GM21528 (cell line): ENCODE measurements around the gene SHANK2.
"Not testable (repeated sequence)": the region's sequence is repeated elsewhere in the genome, so short reads cannot be mapped to it uniquely, and the experiment has no call there.

ENCODE experiments used
- ATAC-seq: cut with Tn5 transposase; IDR thresholded peaks from one replicate; pipeline ENCODE4 v1.9.1; 2021; ENCODE audit warnings: mild to moderate bottlenecking, moderate library complexity; ENCODE audit not compliant: unreplicated experiment, low FRiP score

Gene SHANK2

DNA sequence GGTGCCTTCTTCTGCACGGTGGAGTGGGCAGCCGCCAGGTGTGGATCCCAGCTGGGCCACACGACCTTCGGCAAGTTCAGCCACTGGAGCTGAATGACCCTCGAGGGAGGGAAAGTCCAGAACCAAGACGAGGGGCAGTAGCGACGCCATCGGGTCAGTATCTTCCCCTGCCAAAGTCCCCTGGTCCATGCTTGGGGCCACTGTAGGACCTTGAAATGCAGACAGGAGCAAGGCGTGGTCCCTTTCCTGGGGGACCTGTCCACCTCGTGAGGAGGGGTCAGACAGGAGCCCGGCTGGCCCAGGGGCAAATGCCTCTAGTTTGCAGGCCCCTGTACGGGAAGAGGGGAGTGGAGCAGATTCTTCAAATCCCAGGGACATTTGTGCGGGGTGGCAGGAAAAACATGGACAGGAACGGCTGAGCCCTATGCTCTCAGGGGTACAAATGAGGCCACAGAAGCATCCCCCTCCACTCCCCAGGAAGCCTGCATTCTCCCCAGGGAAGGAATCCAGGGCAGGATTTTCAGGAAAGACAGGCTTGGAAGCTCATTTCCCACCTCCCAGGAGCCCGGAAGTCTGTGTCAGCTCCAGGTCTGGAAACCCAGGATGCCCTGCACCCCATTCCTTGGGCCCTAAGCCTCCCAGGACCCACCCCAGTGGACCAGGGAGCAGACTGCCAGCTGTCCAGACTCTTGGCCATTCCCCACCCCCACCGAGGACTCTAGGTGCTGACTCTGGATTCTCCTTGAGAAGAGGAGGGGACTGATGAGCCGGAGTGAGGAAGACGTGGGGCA, 6.6 kb downstream of the SHANK2 start:
- no peak for ATAC-seq

DNA sequence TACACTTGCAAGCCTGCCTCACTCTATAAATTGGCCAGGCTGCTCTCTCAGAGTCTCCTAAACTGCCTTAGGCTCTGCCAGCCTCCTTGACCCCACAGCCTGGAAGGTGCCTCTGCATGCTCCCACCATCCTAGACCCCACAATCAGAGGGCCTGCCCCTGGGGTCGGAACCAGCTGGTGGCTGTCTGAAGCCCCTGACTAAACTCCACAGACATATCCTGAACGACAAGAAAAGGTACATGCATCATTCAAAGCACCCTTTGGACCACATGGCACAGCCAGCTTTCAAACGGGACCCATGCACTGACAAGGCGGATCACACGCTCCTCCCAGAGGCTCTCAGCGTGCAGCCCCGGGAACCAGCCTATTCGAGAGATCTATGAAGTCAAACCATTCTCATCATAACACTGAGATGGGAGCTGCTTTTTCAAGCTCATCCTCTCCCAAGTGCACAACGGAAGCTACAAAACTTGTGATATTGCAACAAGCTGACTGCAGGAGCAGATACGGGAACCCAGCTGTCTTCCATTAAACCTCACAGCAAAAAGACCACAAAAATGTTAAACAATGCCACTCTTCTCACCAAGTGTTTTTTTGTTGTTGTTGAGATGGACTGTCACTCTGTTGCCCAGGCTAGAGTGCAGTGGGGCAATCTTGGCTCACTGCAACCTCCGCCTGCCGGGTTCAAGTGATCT, 8.1 kb downstream of the SHANK2 start:
- no peak for ATAC-seq

DNA sequence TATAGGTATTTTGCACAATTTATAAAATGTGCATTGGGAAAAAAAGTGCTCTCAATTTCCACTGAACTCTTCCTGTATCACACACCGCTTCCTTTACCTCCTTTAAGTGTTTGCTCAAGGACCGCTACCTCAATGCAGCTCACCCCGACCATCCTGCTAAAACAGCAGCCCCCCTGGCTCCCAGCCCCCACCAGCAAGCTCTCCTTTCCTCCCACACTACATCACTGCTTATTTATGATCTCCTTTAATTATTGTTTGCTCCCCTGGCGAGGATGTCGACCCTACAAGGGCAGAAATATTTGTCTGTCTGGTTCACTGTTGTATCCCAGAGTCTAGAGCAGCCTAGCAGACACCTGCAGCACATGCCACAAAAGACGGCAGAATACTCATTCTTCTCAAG, 10.0 kb downstream of the SHANK2 start:
- no peak for ATAC-seq

DNA sequence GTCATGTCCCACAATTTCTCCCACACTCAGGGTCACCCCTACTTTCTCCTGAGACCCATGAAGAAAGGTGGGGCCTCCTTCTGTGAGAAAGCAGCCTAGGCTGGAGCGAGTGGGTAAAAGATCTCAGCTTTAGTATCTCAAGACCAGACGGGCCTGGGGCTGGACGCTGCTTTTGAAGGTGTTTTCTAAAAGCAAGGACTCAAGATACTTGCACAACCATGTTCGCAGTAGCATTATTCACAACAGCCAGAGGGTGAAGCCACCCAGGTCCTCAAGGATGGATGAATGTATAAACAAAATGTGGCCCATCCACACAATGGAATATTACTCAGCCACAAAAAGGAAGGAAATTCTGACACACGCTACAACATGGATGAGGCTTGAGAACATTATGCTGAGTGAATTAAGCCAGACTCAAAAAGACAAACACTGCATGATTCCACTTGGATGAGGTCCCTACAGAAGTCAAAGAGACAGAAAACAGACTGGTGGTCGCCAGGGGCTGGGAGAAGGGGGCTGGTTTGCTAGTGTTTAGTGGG, 10.6 kb downstream of the SHANK2 start:
- ATAC-seq, result no peak

DNA sequence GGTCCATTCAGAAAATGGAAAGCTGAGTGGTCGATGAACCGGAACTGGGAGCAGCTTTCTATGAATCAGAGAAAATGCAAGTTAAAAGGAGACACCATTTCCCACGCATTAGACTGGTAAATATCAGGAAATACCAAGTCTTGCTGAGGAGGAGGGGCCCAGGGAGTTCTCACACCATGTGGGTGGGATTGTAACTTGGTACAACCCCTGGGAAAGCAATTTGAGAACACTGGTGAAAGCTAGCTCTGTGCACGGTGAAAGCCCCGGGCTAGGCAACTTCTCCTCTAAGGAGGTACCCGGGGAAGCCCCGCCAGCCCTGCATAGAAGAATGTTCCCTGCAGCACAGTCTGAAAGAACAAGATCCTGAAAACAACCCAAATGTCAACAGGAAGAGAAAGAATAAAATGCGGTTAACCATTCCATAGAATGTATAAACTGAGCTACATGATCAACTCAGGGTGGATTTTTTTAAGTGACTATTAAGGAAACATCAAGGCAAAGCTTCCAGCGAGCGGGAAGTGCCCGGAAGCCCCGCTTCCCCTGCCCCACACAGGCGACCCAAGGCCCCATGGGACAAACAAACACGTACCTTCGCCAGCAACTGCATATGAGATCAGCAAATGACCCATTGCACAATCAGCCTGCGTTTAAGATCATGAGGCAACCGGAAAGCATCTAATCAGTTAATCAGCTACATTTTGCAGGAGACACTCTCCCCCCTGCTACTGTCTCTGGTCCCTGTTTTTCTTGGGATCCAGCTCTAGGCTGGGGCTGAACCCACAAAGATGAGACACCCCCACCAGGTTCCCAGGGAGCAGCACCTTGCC, 11.3 kb downstream of the SHANK2 start:
- no peak for ATAC-seq

DNA sequence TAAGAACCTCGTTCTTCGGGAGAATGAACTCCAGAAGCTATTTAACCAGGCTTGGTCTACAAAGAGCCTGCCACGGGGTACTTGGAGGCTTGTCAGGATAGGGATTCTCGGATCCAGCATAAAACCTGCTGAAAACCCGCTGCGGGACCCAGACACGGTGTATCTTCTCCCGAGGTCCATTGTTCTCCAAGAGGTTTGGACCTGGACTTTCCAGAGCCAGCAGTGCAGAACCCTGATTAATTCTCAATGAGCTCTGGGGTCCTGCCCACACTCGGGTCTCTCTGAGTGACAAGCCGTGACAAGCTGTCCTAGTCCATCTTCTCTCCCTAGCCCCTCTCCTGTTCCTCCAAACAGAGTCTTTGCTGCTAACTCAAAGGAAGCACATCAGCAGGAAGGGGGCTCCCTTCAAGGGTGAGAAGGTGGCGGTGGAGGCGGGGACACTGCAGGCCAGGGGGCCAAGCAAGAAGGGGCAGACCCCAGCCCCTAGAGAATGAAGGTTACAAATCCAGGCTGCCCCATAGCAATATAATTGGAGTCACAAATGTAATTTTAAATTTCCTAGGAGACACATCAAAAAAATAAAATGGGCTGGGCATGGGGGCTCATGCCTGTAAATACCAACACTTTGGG, 12.2 kb downstream of the SHANK2 start:
- ATAC-seq, result no peak

DNA sequence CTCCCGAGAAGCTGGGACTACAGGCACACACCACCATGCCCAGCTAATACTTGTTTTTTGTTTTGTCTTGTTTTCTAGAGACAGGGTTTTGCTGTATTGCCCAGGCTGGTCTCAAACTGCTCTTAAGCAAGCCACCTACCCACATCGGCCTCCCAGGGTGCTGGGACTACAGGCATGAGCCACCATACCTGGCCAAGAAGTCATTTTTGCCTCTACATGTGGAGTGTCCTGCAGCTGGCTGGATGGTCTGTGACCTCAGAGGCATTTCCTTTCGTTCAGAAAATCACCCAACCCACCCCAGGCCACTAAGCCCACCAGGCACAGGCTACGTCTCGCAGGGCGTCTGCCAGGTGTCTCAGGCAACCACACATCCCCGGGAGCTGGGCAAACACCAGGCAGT, 12.8 kb downstream of the SHANK2 start:
- ATAC-seq, result no peak

DNA sequence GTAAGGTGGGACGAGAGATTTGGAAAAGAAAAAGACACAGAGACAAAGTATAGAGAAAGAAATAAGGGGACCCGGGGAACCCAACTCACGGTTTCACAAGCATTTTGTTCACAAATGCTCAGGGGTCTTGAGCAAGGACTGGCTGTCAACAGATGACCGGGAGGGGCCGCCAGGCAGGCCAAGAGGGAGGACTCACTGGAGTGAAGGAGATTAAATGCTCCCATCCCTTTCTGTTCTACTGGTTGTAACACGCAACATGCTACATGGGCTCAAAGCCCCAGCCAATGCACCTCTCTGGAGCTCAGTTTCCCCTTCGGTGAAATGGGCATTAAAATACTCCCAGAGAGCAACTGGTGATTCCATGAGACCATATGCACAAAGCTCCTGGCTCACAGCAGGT, 13.4 kb downstream of the SHANK2 start:
- ATAC-seq, result no peak

DNA sequence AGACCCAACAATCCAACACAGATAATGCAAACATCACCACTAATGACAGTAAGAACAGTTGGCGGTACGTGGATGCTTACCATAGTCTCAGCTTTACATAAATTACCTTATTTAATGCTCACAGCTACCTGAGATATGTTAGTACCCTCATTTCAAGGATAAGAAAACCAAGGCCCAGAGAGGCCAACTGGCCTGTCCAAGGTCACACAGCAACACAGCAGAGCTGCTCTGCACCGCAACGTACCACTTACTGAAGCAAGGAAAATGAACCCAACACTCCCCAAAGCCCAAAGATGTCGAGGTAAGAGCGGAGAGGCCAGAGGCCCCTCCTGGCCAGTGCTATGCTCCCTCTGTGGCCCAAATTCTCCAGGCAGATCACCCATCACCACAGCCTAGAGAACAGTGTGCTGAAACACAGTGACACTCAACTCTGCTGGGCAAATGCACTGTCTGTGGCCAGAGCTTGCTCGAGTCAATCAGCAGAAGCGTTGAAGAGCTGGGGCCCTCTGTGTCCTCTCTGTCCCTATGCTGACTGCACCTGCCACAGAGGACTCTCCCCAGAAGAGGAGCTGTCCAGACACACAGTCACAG, 14.0 kb downstream of the SHANK2 start:
- no peak for ATAC-seq

DNA sequence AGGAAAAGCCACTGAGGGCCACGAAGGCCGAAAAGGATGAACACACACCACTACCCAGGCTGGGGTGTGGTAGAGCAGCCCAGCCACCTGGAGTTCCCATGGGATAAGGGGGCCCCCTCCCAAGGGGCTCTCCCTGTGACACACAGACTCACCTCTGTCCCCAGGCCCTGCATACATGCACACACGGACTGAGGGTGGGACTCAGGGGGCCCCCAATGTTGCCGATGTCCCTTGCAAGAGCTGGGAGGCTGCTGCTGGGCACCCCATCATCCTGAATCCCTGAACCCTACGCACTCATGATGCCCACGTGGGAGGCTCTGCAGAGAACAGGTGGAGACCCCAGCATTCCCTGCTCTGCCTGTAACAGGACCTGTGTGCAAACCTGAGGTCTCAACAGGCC, 14.5 kb downstream of the SHANK2 start:
- no peak for ATAC-seq

DNA sequence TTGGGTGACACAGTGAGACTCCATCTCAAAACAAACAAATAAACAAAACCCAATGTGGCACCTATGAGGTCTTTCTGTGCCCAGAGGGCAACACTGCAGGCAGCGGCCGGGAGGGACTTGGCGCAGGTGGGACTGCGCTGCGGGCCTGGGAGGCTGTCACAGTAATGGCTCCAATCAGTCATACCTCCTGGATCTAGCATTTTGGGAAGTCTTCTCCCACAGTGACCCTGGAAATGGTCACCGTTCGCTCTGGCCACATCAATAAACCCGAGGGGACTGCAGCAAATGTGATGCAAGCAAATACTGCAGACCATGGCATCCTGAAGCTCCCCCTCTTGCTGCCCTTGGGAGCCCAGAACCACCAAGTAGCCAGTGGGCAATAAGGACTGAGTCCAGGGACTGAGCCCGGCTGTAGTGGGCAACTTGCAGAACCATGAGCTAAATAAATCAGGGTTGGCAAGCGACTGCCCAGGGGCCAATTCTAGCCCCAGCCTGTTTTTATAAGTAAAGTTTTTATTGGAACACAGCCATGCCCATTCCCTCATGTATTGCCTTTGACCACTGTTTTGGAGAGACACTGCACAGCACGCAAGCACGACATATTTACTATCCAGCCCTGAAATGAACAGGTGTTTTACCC, 15.4 kb downstream of the SHANK2 start:
- ATAC-seq, result no peak

DNA sequence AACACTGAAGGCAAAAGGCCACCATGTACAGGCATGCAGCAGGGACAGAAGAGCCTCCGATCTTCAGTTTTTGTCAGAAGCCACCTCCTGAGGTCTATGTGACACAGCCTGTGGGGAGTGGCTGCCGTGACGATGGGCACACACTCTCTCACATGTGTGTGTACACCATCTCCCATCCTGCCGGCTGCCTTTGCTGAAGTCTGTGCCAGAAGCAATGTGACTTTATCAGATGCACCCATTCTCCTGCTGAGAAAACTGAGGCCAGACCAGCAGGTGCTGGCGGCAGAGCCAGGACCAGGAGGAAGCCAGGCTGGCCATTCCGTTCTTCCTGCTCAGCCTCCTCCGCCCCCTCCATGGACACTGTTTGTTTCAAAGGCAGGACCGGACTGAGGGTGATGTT, 16.7 kb downstream of the SHANK2 start:
- no peak for ATAC-seq

DNA sequence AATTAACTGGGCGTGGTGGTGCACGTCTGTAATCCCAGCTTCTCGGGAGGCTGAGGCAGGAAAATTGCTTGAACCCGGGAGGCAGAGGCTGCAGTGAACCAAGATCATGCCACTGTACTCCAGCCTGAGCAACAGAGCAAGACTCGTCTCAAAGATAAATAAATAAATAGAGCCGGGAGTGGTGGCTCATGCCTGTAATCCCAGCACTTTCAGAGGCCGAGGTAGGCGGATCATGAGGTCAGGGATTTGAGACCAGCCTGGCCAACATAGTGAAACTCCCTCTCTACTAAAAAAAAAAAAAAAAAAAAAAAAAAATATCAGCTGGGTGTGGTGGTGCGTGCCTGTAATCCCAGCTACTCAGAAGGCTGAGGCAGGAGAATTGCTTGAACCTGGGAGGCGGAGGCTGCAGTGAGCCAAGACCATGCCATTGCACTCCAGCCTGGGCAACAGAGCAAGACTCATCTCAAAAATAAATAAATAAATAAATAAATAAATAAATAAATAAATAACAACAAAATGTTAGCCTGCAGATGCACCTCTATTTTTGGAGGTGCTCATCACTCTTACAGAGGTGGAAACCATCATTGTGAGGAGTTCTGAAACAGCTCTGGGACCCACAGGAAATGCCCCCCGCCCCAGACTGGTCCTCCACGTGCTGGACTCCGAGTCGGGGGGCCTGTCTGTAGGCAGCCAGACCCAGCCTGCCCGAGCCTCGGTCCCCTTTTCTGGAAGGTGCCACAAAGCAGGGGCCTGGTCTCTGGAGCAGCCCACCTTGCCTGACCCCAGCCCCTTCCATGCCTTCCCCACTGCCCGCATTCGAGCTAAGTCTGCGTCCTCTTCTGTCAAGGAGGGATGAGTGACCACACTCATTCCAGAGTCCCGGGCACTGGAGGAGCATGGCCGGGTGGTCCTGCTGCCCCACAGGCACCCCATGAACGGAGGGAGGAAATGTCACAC, 18.2 kb downstream of the SHANK2 start:
- not testable (repeated sequence) for ATAC-seq

DNA sequence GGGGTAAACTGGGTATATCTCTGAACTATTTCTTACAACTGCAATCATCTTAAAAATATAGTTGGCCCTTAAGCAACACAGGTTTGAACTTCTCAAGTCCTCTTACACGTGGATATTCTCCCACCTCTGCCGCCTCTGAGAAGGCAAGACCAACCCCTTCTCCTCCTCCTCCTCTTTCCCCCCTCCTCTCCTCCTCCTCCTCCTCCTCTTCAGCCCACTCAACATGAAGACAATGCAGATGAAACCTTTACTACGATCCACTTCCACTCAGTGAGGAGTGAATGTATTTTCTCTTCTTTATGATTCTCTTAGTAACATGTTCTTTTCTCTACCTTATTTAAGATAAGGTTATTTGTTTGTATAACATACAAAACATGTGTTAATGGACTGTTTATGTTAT, 20.0 kb downstream of the SHANK2 start:
- ATAC-seq, result no peak

DNA sequence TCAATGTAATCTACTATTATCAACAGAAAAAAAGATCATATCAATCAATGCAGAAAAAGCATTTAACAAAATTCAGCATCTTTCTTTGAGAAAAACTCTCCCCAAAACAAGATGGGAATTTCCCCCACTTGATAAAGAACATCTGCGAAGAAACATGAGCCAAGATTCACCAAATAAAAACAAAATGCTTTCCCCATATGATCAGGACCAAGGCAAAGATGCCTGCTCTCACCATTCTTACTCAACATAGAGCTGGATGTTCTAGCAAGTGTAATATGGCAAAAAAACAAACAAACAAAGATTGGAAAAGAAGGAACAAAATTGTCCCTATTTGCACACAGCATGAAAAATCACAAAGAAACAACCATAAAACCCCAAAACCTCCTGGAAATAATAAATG, 23.4 kb downstream of the SHANK2 start:
- ATAC-seq, result no peak

DNA sequence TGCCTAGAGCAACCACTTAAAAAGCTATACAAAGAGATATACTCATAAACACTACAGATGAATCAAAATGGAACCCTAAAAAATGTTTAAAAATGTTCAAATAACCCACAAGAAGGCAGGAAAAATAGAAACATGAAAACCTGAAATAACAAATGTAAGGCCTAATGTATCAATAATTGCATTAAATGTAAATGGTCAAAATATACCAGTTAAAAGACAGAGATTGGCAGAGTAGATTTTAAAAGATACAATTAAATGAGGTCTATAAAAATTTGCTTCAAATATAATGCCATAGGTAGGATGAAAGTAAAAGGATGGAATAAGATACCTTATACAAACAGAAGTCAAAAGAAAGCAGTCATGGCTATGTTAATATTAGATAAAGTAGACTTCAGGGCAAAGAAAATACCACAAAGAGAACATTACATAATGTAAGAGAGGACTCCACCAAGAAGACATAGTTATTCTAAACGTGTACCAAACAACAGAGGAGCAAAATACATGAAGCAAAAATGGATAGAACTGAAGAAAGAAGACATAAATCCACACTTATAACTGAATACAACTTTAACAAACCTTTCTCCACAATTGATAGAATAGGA, 25.2 kb downstream of the SHANK2 start:
- no peak for ATAC-seq

DNA sequence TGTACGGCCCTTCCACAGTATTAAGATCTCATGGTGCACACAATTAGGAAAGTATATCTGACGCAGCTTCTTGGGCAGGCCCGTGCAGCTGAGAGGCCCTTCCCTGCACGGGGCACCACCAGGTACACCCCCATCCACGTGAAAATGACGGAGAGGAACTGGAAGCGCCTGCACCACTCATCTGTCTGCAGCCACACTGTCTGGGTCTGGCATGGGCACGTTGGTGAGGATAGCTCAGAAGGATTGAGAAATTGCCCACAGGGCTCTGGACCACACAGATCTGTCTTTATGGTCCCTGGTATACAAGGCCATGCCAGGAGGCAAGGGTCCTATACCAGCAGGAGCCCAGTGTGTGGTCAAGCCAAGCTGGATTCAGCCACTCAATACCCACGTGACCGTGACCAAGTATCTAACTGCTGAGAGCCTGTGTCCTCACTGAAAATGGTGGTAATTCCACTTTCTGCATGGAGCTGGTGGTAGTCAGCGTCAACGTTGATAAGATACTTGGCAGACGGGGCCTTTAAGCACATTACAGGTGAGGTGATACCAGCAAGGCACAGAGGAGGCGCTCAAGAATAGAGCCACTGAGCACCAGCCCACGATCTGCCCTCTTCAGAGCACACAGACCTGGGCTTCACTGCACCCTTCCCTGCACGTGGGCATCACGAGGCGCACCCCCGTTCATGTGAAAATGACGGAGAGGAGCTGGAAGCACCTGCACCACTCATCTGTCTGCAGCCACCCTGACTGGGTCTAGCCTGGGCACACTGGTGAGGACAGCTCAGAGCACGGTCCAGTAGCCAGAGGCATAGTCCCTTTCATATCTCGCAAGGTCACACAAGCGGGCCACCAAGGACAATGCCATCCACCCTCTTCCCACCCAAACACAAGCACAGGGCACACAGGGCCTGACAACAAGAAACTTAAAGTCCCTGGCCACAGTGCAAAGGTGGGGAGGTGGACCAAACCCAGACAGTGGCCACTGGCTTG, 28.4 kb downstream of the SHANK2 start:
- no peak for ATAC-seq
